ENCODE data around the gene CGB2. TPM values are rescaled to one million over a fixed set of nuclear protein-coding genes. Genes with fewer than 3 reads are reported as not detected.
"Not testable (repeated sequence)": the region's sequence is repeated elsewhere in the genome, so short reads cannot be mapped to it uniquely, and the experiment has no call there.

CGB2 gene
- total RNA-seq, 2 experiments from 2014 or later = 0.47 TPM; not detected in 1

DNA sequence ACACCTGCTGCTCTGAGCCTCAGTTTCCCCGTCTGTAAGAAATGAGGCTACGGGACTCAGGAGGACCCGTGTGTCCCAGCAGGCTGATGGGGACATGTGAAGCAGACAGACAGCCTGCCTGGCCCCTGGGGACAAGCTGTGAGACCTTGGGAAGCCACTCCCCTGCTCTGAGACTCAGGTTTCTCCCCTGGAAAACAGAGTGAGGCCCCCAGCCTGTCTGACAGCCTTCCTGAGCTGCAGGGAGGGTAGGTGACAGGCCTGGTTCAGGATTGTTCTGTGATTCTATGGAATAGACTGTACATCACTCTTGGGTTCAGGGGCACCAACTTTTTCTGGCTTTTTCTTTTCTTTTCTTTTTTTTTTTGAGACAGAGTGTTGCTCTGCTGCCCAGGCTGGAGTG is 35.9 kb downstream of the CGB2 start:
- ChIA-PET CTCF (no interaction called here), POLR2A (no interaction called here)
- H3K4me3 Mint-ChIP-seq = no peak overlapping the region
- H3K27ac Mint-ChIP-seq = no peak overlapping the region
- peaks cover 2% of the 10 kb centered on the region for H3K4me1 Mint-ChIP-seq
- H3K9me3 Mint-ChIP-seq = peaks cover 6% of the 10 kb centered on the region
- no peak for DNase-seq
- no peaks in the 10 kb centered on the region for H3K36me3 Mint-ChIP-seq (ENCODE audit: low read depth)
- H3K27me3 Mint-ChIP-seq = peaks cover 72% of the 10 kb centered on the region

- CTCF ChIA-PET = interaction anchor here (0.6 to 2.0 kb wide), 2 partner anchors 20 to 103 kb away, joined by 3 to 4 read pairs; no protein-coding TSS in a partner anchor
- Mint-ChIP-seq H3K9me3 (peaks cover 6% of the 10 kb centered on the region), H3K4me3 (no peak overlapping the region), H3K27ac (no peak overlapping the region), H3K4me1 (peaks cover 11% of the 10 kb centered on the region), H3K27me3 (peaks cover 74% of the 10 kb centered on the region), H3K36me3 (ENCODE audit: low read depth) (peaks cover 7% of the 10 kb centered on the region)
- DNase-seq = no peak
- POLR2A ChIA-PET = no interaction called here
Measured at GRCh38 chr19:49069026-49069425, 37.3 kb downstream of the CGB2 start.

DNA sequence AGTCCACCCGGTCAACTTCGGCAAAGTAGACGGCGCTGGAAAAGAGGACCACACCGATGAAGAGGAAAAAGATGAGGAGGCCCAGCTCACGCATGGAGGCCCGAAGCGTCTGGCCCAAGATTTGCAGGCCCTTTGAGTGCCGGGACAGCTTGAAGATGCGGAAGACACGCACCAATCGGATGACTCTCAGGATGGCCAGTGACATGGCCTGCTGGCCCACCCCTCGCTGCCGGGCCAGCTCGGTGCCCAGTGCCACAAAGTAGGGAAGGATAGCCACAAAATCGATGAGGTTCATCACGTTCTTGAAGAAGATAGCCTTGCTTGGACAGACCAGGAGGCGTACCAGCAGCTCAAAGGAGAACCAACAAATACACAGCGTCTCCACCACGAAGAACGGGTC is 38.7 kb downstream of the CGB2 start:
- H3K27me3 Mint-ChIP-seq = peaks cover 68% of the 10 kb centered on the region
- ChIA-PET CTCF (interaction anchor here (0.5 to 2.0 kb wide), 5 partner anchors 18 to 77 kb away, joined by 3 to 4 read pairs (median 3); partner anchors contain the start of genes GYS1 and RUVBL2), POLR2A (no interaction called here)
- DNase-seq = no peak
- H3K4me3 Mint-ChIP-seq = no peak overlapping the region
- peaks cover 11% of the 10 kb centered on the region for H3K4me1 Mint-ChIP-seq
- peaks cover 6% of the 10 kb centered on the region for H3K9me3 Mint-ChIP-seq
- no peak overlapping the region for H3K27ac Mint-ChIP-seq
- peaks cover 7% of the 10 kb centered on the region for H3K36me3 Mint-ChIP-seq (ENCODE audit: low read depth)

- ChIA-PET CTCF (interaction anchor here (0.6 kb wide), 1 partner anchor 186 kb away, joined by 6 read pairs; no protein-coding TSS in a partner anchor), POLR2A (no interaction called here)
- Mint-ChIP-seq H3K9me3 (peaks cover 6% of the 10 kb centered on the region), H3K36me3 (ENCODE audit: low read depth) (peaks cover 7% of the 10 kb centered on the region), H3K4me1 (peaks cover 11% of the 10 kb centered on the region), H3K4me3 (no peak overlapping the region), H3K27ac (no peak overlapping the region), H3K27me3 (peaks cover 54% of the 10 kb centered on the region)
- no peak for DNase-seq
Measured at GRCh38 chr19:49071860-49072547, 40.3 kb downstream of the CGB2 start.

DNA sequence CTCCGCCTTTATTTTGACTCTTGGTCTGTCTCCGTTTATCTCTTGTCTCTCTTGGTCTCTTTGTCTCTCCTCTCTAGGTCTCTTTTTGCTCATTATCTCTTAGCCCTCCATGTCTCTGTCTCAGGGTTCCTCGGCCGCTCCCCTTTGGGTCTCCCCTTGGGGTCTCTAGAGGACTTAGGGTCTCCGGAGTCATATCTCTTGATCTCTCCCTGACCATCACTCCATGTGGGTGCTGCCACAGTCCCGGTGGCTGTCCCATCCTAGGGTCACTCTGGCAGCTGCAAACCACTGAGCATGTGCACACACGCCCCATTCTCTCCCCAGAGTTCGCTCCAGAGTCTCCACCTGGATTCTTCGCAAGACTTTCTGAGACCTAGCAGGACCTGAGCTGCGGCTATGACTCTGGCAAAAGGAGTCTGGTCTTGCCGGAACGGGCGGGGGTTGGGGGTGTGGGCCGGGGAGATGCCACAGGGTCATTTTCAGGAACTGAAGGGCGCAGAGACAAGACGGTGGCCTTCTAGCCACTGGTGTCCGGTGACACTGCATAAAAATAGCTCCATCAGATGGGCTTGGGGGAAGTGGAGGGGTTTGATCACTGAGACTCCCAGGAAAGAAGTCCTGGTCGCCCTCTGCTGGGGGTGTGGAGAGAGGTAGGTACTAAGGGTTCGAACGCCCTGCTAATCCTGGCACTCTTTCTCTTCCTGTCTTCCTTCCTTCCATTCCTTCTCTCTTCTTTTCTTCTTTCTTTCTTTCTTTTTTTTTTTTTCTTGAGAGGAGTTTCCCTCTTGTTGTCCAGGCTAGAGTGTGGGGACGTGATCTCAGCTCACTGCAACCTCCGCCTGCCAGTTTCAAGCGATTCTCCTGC is 42.1 kb downstream of the CGB2 start:
- no peak for DNase-seq
- CTCF ChIA-PET = interaction anchor here (1.0 to 2.3 kb wide), 3 partner anchors 24 to 125 kb away, joined by 3 to 7 read pairs (median 3); partner anchors contain the start of genes GYS1 and RUVBL2
- peaks cover 6% of the 10 kb centered on the region for H3K9me3 Mint-ChIP-seq
- no peak overlapping the region for H3K4me3 Mint-ChIP-seq
- peaks cover 7% of the 10 kb centered on the region for H3K36me3 Mint-ChIP-seq (ENCODE audit: low read depth)
- H3K4me1 Mint-ChIP-seq = peaks cover 11% of the 10 kb centered on the region
- POLR2A ChIA-PET = no interaction called here
- H3K27me3 Mint-ChIP-seq = peaks cover 43% of the 10 kb centered on the region
- no peak overlapping the region for H3K27ac Mint-ChIP-seq

- POLR2A ChIA-PET; DNase-seq; H3K36me3 Mint-ChIP-seq (ENCODE audit: low read depth); H3K4me3 Mint-ChIP-seq; H3K27ac Mint-ChIP-seq; H3K9me3 Mint-ChIP-seq: not testable (repeated sequence)
- H3K4me1 Mint-ChIP-seq = peaks cover 11% of the 10 kb centered on the region
- CTCF ChIA-PET = interaction anchor here (0.7 to 2.3 kb wide), 3 partner anchors 23 to 867 kb away, joined by 3 to 7 read pairs (median 3); no protein-coding TSS in a partner anchor
- H3K27me3 Mint-ChIP-seq = peaks cover 34% of the 10 kb centered on the region
Measured at GRCh38 chr19:49074869-49075268, 43.2 kb downstream of the CGB2 start.

DNA sequence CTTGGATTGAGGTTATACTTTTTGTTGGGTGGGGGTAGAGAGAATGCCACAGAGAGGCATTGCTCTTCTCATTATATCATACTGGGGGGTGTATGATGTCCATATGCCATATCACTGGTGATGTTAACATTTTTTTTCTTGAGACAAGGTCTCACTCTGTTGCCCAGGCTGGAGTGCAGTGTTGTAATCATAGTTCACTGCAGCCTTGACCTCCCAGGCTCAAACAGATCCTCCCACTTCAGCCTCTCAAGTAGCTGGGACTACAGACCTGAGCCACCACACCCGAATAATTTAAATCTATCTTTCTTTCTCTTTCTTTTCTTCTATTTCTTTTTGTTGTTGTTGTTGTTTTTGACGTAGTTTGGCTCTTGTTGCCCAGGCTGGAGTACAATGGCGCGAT is 48.7 kb downstream of the CGB2 start:
- ChIA-PET POLR2A (no interaction called here), CTCF (interaction anchor here (1.6 kb wide), 1 partner anchor 18 kb away, joined by 6 read pairs; no protein-coding TSS in a partner anchor)
- Mint-ChIP-seq H3K9me3 (no peaks in the 10 kb centered on the region), H3K27me3 (peaks cover 1% of the 10 kb centered on the region), H3K36me3 (ENCODE audit: low read depth) (no peaks in the 10 kb centered on the region), H3K4me3 (no peak overlapping the region), H3K4me1 (peaks cover 11% of the 10 kb centered on the region), H3K27ac (no peak overlapping the region)
- DNase-seq = no peak

- Mint-ChIP-seq H3K27me3 (peaks cover 1% of the 10 kb centered on the region), H3K36me3 (ENCODE audit: low read depth) (peaks cover 5% of the 10 kb centered on the region), H3K27ac (no peak overlapping the region), H3K4me3 (no peak overlapping the region), H3K4me1 (peaks cover 15% of the 10 kb centered on the region), H3K9me3 (no peaks in the 10 kb centered on the region)
- ChIA-PET POLR2A (no interaction called here), CTCF (no interaction called here)
- DNase-seq = no peak
Measured at GRCh38 chr19:49081273-49081672, 49.6 kb downstream of the CGB2 start.

Small RNA genes lying within 50 kb of the gene (microRNA-seq; reads per million reads assigned to microRNA genes)
- 0.63 reads per million for gene MIR6798 (ENCODE audit: borderline microRNAs expressed, borderline replicate concordance)

Other genes starting within 250 kb of the CGB2 start
- 10 to 100 TPM; 42.3 to 43.3 TPM for gene BCAT2, start 220.9 kb upstream of the CGB2 start, total RNA-seq
- under 1 TPM; 0.27 to 0.77 TPM for gene HSD17B14, start 195.4 kb upstream of the CGB2 start, total RNA-seq
- gene PLEKHA4, start 163.3 kb upstream of the CGB2 start, total RNA-seq = 1 to 10 TPM; 3.8 to 4.6 TPM
- gene PPP1R15A, start 159.5 kb upstream of the CGB2 start, total RNA-seq = 10 to 100 TPM; 49.6 to 53.3 TPM
- gene TULP2, start 133.1 kb upstream of the CGB2 start, total RNA-seq = not detected
- 100 to 1,000 TPM; 231 to 251 TPM for gene NUCB1, start 131.6 kb upstream of the CGB2 start, total RNA-seq
- 1 to 10 TPM; 3.1 to 3.2 TPM for gene DHDH, start 98.2 kb upstream of the CGB2 start, total RNA-seq
- gene BAX, start 77.0 kb upstream of the CGB2 start, total RNA-seq = 100 to 1,000 TPM; 310 to 324 TPM
- 100 to 1,000 TPM; 683 to 880 TPM for gene FTL, start 66.6 kb upstream of the CGB2 start, total RNA-seq
- gene GYS1, start 38.6 kb upstream of the CGB2 start, total RNA-seq = 10 to 100 TPM; 55.8 to 60.8 TPM
- gene RUVBL2, start 38.0 kb upstream of the CGB2 start, total RNA-seq = 10 to 100 TPM; 82.2 to 89.4 TPM
- gene LHB, start 14.8 kb upstream of the CGB2 start, total RNA-seq = not detected
- gene CGB3, start 7.6 kb upstream of the CGB2 start, total RNA-seq = not detected
- gene CGB1, start 5.0 kb downstream of the CGB2 start, total RNA-seq = not detected
- gene CGB5, start 12.0 kb downstream of the CGB2 start, total RNA-seq = not detected
- not detected for gene CGB8, start 17.2 kb downstream of the CGB2 start, total RNA-seq
- gene CGB7, start 25.9 kb downstream of the CGB2 start, total RNA-seq = not detected
- not detected for gene NTF4, start 32.9 kb downstream of the CGB2 start, total RNA-seq
- not detected for gene KCNA7, start 40.8 kb downstream of the CGB2 start, total RNA-seq
- 100 to 1,000 TPM; 234 to 249 TPM for gene SNRNP70, start 53.6 kb downstream of the CGB2 start, total RNA-seq
- gene LIN7B, start 82.5 kb downstream of the CGB2 start, total RNA-seq = 1 to 10 TPM; 5.6 TPM
- 1 to 10 TPM; 1.0 to 1.3 TPM for gene C19orf73, start 87.3 kb downstream of the CGB2 start, total RNA-seq
- 1 to 10 TPM; 1.6 TPM for gene PPFIA3, start 87.7 kb downstream of the CGB2 start, total RNA-seq
- not detected for gene HRC, start 123.5 kb downstream of the CGB2 start, total RNA-seq
- under 1 TPM; 0.25 to 0.33 TPM for gene TRPM4, start 125.9 kb downstream of the CGB2 start, total RNA-seq